Fibroblast of the aortic adventitia (primary cell): Measurements from ENCODE around the gene ADK. TPM values are rescaled to one million over a fixed set of nuclear protein-coding genes. Genes with fewer than 3 reads are reported as not detected.

Experiments
- DNase-seq: peaks from one replicate; pipeline ENCODE4 v3.0.0-alpha.2; 2010; ENCODE audit warnings: low read depth
- H3K4me3 ChIP-seq: 2 replicates; pipeline ENCODE4 v1.5.1; 2011; ENCODE audit warnings: low read depth, mild to moderate bottlenecking, control low read depth, low read length, moderate library complexity
- total RNA-seq: library from RNA; depleted of rRNA; stranded (reverse); fragments of >200 nt; gene quantifications from 2 replicates; pipeline ENCODE4 v1.2.3, GENCODE V29; 2012; ENCODE audit warnings: low replicate concordance
- TF ChIP-seq, protein P1 (sequence below): IDR thresholded peaks from 2 replicates; pipeline ENCODE4 v1.5.1; 2011; ENCODE audit warnings: mild to moderate bottlenecking, low read length, control low read depth, inconsistent platforms; ENCODE audit not compliant: insufficient read depth

The ADK gene
- total RNA-seq, 1 donor: 96.8 TPM

DNA sequence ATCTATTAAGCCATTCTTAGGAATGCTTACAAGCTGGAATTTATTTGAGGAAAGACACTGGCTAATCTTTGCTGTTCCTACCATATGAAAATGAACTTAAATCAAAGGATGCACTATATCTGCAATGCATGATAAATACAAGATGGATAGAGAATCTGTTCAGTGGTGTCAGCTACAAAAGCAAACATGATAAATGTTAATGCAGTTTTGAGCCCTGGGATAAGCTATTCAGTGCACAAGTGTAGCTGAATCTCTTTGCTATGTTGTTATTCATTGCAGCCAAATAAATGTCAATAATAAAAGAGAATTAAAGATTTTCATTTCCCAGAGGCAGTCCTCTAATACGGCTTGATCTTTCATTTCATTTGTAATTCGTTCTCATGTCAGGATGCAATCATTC is 451.6 kb downstream of the ADK start:
- H3K4me3 ChIP-seq: no peak overlapping the region
- TF ChIP-seq, protein P1, sequence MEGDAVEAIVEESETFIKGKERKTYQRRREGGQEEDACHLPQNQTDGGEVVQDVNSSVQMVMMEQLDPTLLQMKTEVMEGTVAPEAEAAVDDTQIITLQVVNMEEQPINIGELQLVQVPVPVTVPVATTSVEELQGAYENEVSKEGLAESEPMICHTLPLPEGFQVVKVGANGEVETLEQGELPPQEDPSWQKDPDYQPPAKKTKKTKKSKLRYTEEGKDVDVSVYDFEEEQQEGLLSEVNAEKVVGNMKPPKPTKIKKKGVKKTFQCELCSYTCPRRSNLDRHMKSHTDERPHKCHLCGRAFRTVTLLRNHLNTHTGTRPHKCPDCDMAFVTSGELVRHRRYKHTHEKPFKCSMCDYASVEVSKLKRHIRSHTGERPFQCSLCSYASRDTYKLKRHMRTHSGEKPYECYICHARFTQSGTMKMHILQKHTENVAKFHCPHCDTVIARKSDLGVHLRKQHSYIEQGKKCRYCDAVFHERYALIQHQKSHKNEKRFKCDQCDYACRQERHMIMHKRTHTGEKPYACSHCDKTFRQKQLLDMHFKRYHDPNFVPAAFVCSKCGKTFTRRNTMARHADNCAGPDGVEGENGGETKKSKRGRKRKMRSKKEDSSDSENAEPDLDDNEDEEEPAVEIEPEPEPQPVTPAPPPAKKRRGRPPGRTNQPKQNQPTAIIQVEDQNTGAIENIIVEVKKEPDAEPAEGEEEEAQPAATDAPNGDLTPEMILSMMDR: no peak
- no peak for DNase-seq

DNA sequence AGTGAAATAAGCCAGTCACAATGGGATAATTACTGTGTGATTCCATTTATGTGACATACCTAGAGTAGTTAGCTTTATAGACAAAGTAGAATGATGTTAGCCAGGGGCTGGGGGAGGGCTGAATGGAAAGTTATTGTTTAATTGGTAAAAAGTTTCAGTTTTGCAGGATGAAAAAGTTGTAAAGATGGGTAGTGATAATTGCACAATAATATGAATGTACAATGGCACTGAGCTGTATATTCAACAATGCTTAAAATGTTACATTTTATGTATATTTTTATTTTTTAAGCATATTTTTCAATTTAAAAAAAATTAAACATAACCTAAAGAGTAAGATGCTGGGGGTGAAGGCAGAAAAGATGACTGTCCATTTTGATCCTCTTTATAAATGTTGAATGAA is 459.3 kb downstream of the ADK start:
- no peak overlapping the region for H3K4me3 ChIP-seq
- TF ChIP-seq, protein P1: no peak
- DNase-seq: no peak

DNA sequence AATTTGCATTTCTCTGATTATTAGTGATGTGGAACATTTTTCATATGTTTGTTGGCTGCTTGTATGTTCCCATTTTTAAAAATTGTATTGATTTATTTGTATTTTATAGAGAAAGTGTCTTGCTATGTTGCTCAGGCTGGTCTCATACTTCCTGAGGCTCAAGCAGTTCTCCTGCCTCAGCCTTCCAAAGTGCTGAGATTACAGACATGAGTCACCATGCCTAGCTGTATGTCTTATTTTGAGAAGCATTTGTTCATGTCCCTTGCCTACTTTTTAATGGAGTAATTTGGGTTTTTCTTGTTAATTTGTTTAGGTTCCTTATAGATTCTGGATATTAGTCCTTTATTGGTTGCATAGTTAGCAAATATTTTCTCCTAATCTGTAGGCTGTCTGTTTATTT is 461.2 kb downstream of the ADK start:
- DNase-seq: peak; percentile 46
- H3K4me3 ChIP-seq: no peak overlapping the region
- TF ChIP-seq, protein P1: no peak

DNA sequence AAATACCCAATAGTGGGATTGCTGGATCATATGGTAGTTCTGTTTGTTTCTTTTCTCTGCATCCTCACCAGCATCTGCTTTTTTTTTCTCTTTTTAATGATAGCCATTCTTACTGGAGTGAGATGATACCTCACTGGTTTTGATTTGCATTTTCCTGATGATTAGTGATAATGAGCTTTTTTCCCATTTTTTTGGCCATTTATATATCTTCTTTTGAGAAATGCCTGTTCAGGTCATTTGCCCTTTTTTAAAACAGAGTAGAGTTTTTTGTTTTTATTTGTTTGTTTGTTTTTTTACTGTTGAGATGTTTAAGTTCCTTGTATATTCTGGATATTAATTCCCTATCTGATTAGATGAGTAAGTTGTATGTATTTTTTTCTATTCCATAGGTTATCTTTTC is 469.6 kb downstream of the ADK start:
- TF ChIP-seq, protein P1: no peak
- H3K4me3 ChIP-seq: no peak overlapping the region
- no peak for DNase-seq

DNA sequence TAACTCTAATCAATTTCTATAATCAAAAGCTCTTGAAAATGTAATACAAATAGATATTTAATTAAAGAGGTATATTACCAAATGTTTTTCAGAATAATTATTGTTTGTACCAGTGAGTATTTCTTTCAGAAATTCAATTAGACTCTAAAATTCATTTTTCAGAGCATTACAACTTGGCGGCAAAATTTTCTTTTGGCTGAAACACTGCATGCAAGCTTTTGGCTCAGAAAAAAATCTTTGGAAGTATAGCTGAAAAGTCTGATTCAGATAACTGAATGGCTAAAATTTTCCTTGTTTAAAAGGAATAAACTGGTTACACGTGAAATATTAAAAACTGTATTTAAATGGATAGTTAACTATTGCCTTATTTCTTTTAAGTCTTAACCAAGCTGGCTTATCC is 472.8 kb downstream of the ADK start:
- no peak overlapping the region for H3K4me3 ChIP-seq
- TF ChIP-seq, protein P1: no peak
- no peak for DNase-seq

DNA sequence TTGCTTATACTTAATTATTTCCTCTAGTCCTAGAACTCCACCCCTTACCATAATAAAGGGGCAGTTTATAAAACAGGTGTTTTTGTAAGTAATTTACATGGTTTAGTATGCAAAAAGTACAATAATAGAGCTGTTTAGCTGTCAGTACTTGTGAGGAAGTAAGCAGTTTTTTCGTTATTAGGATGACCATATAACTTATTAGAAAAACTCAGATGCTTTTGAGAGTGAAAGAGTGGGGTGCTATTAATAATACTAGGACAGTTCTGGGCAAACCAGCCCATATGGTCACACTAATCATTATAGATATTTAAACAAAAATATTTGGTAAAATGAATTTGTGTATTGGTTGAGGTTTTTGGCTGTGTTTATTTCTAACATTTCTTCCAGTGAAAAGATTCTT is 473.5 kb downstream of the ADK start:
- TF ChIP-seq, protein P1: no peak
- no peak for DNase-seq
- no peak overlapping the region for H3K4me3 ChIP-seq

DNA sequence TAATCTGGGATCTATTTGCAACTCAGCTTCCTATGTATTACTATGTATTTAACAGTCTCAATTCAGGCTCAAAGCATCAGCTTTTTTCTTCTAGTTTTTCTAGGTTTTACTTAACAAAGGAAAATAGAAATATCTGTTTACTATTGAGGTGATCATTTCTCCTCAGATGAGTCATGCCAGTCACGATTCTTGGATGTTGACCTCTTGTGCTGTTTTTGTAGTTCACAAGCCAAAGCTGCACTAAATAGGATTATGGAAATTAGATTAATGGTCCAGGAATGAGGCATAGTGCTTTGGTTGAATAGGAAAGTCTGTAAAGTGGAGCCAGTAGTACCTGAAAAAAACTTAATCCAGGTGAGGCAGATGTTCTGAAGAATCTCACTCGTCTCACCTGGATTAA is 477.1 kb downstream of the ADK start:
- no peak for DNase-seq

More for the DNA sequence above, 477.1 kb downstream of the ADK start:
- TF ChIP-seq, protein P1: no peak
- no peak overlapping the region for H3K4me3 ChIP-seq
